Smooth muscle cell (in vitro differentiated cells): ENCODE measurements around the gene PLAAT3. TPM values are rescaled to one million over a fixed set of nuclear protein-coding genes. Genes with fewer than 3 reads are reported as not detected.
"Not testable (repeated sequence)": the region's sequence is repeated elsewhere in the genome, so short reads cannot be mapped to it uniquely, and the experiment has no call there.

Experiments used
- DNase-seq: peaks from one replicate; lab custom pipeline; 2025; ENCODE audit not compliant: unreplicated experiment; lab: John Stamatoyannopoulos, UW
- H2AFZ ChIP-seq: fragments of 200-600 bp; sonication (generic); 2 replicates; pipeline ENCODE4 v1.6.0; 2016; ENCODE audit warnings: antibody characterized with exemption, low read depth, mild to moderate bottlenecking
- H3F3A ChIP-seq: fragments of 200-600 bp; sonication (generic); 2 replicates; pipeline ENCODE4 v1.6.0; 2017; ENCODE audit warnings: antibody characterized with exemption, low read depth
- H3K27ac ChIP-seq: fragments of 200-600 bp; sonication (generic); 2 replicates; pipeline ENCODE4 v1.5.1; 2016; ENCODE audit warnings: low read depth, mild to moderate bottlenecking
- H3K27me3 ChIP-seq: fragments of 200-600 bp; sonication (generic); 2 replicates; pipeline ENCODE4 v1.6.1; 2016; ENCODE audit warnings: low read depth, mild to moderate bottlenecking
- H3K36me3 ChIP-seq: fragments of 200-600 bp; sonication (generic); 2 replicates; pipeline ENCODE4 v1.5.1; 2016; ENCODE audit warnings: low read depth
- H3K4me1 ChIP-seq: fragments of 200-600 bp; sonication (generic); 2 replicates; pipeline ENCODE4 v1.5.1; 2016; ENCODE audit warnings: low read depth
- H3K4me2 ChIP-seq: fragments of 200-600 bp; sonication (generic); 2 replicates; pipeline ENCODE4 v1.6.0; 2016; ENCODE audit warnings: mild to moderate bottlenecking
- H3K4me3 ChIP-seq: fragments of 200-600 bp; sonication (generic); 2 replicates; pipeline ENCODE4 v1.5.1; 2016; ENCODE audit warnings: mild to moderate bottlenecking
- H3K79me2 ChIP-seq: fragments of 200-600 bp; sonication (generic); 2 replicates; pipeline ENCODE4 v1.6.0; 2016; ENCODE audit warnings: low read depth, mild to moderate bottlenecking
- H3K9ac ChIP-seq: fragments of 200-600 bp; sonication (generic); 2 replicates; pipeline ENCODE4 v1.6.0; 2016; ENCODE audit warnings: low read depth
- H3K9me3 ChIP-seq: fragments of 200-600 bp; sonication (generic); replicated peaks from 2 replicates; pipeline ENCODE4 v1.5.1; 2016; ENCODE audit warnings: low read depth
- H4K20me1 ChIP-seq: fragments of 200-600 bp; sonication (generic); 2 replicates; pipeline ENCODE4 v1.6.0; 2016; ENCODE audit warnings: low read depth
- WGBS: methylation state at CpG from one replicate; pipeline ENCODE4 v1.1.7; 2016; ENCODE audit warnings: low lambda C conversion rate; 5-methylcytosine and 5-hydroxymethylcytosine counted together
- polyA plus RNA-seq: library from polyadenylated mRNA; unstranded; fragments of >200 nt; fragmentation: Nextera tagmentation; extraction: Ambion mirVana; gene quantifications from 2 replicates; pipeline ENCODE4 v1.2.1, GENCODE V29; 2016
- total RNA-seq: library from RNA; depleted of rRNA; stranded (reverse); fragments of >200 nt; gene quantifications from 2 replicates; pipeline ENCODE4 v1.2.3, GENCODE V29; 2014
- TF ChIP-seq, protein P1 (sequence below): fragments of 200-600 bp; sonication (generic); IDR thresholded peaks from 2 replicates; pipeline ENCODE4 v1.5.1; 2017; ENCODE audit warnings: borderline replicate concordance, mild to moderate bottlenecking, antibody characterized with exemption; ENCODE audit not compliant: insufficient read depth, poor library complexity, severe bottlenecking

The PLAAT3 gene
- total and polyA plus RNA-seq, 2 experiments from 2014 or later: 0.90 to 5.2 TPM

DNA sequence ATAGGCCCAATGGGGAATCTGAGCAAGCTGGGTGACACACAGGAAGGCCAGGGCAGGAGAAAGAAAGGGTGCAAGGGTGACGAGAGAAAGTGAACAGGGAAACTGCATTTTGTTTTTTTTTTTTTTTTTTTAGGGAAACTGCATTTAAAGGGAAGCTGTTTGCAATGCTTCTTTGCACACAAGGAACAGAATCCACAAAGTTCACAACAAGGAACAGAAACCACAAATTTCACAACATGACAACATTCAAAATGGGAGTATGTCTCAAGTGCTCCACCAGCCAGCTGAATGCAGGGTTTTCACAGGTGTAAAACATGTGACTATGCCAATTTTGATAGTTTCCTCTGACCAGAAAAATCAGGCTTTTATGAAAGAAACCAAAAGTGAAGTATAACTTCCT lies 6.8 kb upstream of the PLAAT3 start:
- TF ChIP-seq, protein P1, sequence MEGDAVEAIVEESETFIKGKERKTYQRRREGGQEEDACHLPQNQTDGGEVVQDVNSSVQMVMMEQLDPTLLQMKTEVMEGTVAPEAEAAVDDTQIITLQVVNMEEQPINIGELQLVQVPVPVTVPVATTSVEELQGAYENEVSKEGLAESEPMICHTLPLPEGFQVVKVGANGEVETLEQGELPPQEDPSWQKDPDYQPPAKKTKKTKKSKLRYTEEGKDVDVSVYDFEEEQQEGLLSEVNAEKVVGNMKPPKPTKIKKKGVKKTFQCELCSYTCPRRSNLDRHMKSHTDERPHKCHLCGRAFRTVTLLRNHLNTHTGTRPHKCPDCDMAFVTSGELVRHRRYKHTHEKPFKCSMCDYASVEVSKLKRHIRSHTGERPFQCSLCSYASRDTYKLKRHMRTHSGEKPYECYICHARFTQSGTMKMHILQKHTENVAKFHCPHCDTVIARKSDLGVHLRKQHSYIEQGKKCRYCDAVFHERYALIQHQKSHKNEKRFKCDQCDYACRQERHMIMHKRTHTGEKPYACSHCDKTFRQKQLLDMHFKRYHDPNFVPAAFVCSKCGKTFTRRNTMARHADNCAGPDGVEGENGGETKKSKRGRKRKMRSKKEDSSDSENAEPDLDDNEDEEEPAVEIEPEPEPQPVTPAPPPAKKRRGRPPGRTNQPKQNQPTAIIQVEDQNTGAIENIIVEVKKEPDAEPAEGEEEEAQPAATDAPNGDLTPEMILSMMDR: no peak
- Histone ChIP-seq H3K4me1 (no peaks in the 10 kb centered on the region), H3K27me3 (no peaks in the 10 kb centered on the region), H3K9me3 (no peaks in the 10 kb centered on the region), H3K79me2 (no peaks in the 10 kb centered on the region), H3K27ac (no peak overlapping the region), H3K36me3 (no peaks in the 10 kb centered on the region), H4K20me1 (no peaks in the 10 kb centered on the region), H3K4me2 (no peak overlapping the region), H3F3A (no peaks in the 10 kb centered on the region), H3K9ac (no peak overlapping the region), H2AFZ (no peak overlapping the region), H3K4me3 (no peak overlapping the region)
- no peak for DNase-seq
- WGBS: 82% methylated on average over 1 of the region's 1 CpG

DNA sequence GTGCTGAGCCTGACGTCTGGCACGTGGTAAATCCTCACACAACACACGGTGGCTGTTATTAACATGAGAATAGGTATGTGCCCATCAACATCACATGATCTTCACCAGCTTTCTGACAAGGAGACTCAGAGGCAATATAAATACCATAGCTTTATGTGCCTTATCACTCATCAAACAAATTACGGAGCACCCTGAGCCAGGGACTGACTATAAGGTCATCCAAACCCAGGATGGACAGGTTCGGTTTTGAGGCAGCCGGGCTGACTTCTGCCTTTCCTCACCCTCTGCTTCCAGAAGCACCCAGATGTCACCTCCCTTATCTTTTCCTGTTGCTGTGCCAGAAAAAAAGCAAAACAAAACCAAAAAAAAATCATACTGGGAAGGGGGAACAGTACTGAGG lies 5.7 kb upstream of the PLAAT3 start:
- no peak overlapping the region for H3K9ac ChIP-seq
- H2AFZ ChIP-seq: no peak overlapping the region
- no peak overlapping the region for H3K4me3 ChIP-seq
- no peaks in the 10 kb centered on the region for H3K36me3 ChIP-seq
- no peak overlapping the region for H3K4me2 ChIP-seq
- DNase-seq: no peak
- no peaks in the 10 kb centered on the region for H3K27me3 ChIP-seq
- no peaks in the 10 kb centered on the region for H3K79me2 ChIP-seq
- TF ChIP-seq, protein P1: no peak
- no peaks in the 10 kb centered on the region for H3F3A ChIP-seq
- H3K9me3 ChIP-seq: no peaks in the 10 kb centered on the region
- no peak overlapping the region for H3K27ac ChIP-seq
- no peaks in the 10 kb centered on the region for H3K4me1 ChIP-seq
- no peaks in the 10 kb centered on the region for H4K20me1 ChIP-seq
- WGBS: 76% methylated on average over 6 of the region's 6 CpGs

DNA sequence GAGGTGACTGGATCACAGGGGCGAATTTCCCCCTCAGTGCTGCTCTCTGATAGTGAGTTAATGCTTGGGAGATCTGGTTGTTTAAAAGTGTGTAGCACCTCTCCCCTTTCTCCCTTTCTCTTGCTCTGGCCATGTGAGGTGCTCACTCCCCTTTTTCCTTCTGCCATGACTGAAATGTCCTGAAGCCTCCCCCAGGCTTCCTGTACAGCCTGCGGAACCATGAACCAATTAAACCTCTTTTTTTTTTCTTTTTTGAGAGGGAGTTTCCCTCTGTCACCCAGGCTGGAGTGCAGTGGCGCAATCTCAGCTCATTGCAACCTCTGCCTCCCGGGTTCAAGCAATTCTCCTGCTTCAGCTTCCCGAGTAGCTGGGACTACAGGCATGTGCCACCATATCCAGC lies 3.5 kb upstream of the PLAAT3 start:
- H4K20me1 ChIP-seq, DNase-seq, H3K27ac ChIP-seq, H3F3A ChIP-seq, H3K4me2 ChIP-seq, H3K4me3 ChIP-seq, H3K79me2 ChIP-seq, H3K4me1 ChIP-seq, H3K36me3 ChIP-seq, H3K9ac ChIP-seq, H3K9me3 ChIP-seq, H2AFZ ChIP-seq: not testable (repeated sequence)
- WGBS: 95% methylated on average over 5 of the region's 5 CpGs
- peaks cover 16% of the 10 kb centered on the region for H3K27me3 ChIP-seq

DNA sequence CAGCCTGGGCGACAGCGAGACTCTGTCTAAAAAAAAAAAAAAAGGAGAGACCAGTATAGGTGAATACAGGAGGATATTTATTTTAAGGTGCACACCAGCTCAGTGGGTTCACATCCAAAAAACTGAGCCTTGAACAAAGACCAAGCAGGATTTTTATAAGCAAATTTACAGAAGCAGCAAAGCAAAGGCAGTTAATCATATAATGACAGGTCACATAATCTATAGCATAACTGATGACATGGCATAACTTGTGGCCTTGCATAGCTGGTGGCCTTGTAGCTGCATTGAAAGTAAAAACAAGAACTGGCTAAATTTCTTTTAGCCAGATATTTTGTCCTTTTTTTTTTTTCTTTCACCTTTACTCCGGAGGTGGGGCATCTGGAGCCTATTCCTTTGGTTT lies 2.7 kb upstream of the PLAAT3 start:
- Histone ChIP-seq H3K4me2 (no peak overlapping the region), H3K27ac (no peak overlapping the region), H3K9me3 (no peaks in the 10 kb centered on the region), H2AFZ (no peak overlapping the region), H3F3A (no peaks in the 10 kb centered on the region), H3K4me3 (no peak overlapping the region), H3K36me3 (no peaks in the 10 kb centered on the region), H3K27me3 (peaks cover 23% of the 10 kb centered on the region), H4K20me1 (no peaks in the 10 kb centered on the region), H3K9ac (no peak overlapping the region), H3K4me1 (peaks cover 7% of the 10 kb centered on the region), H3K79me2 (no peaks in the 10 kb centered on the region)
- no peak for DNase-seq
- TF ChIP-seq, protein P1: no peak
- WGBS: 94% methylated on average over 3 of the region's 3 CpGs
